ENCODE measurements around the gene MUC2.

GRCh38 chr11:1032310-1032891, 42.3 kb upstream of the MUC2 start:
- TF ChIP-seq CTCF (IDR thresholded peaks at IDR 0.05) (no peak), POLR2A (IDR thresholded peaks at IDR 0.05) (no peak)
